GM20431 (cell line): ENCODE data around the gene CLIC6.
"Not testable (repeated sequence)": the region's sequence is repeated elsewhere in the genome, so short reads cannot be mapped to it uniquely, and the experiment has no call there.

Experiments
- in situ Hi-C: fragments of 300-500 bp; cut with MseI, MboI; formaldehyde crosslinking; loops from one replicate; pipeline ENCODE4 v1.15.0; 2020; ENCODE audit warnings: low sequenced_read_pairs; ENCODE audit not compliant: unreplicated experiment

Gene CLIC6

DNA sequence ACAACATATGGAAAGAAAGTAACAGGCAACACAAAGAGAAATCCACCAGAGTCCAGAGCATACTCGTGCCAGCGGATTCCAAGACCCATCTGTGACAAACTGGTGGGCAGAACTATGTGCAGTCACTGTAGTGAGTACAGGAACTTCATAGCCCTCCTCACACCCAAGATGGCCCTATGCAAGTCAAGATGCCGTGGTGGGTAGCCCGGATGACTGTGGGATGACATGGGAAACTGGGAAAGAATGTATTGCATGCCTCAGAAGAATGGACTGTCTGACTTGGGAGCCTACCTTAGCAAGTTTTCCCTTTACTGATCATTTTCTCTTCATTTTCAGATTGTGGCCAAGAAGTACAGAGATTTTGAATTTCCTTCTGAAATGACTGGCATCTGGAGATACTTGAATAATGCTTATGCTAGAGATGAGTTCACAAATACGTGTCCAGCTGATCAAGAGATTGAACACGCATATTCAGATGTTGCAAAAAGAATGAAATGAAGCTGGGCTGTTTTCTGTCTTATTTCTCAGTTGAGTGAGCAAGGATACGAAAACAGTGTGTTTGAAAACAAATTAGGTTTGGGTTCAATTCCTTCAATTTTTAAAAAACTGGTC lies 47.3 kb downstream of the CLIC6 start:
- in situ Hi-C loops, result no loop called here

- in situ Hi-C loops, result not testable (repeated sequence)
Measured at GRCh38 chr21:34718529-34718928, 49.7 kb downstream of the CLIC6 start.

DNA sequence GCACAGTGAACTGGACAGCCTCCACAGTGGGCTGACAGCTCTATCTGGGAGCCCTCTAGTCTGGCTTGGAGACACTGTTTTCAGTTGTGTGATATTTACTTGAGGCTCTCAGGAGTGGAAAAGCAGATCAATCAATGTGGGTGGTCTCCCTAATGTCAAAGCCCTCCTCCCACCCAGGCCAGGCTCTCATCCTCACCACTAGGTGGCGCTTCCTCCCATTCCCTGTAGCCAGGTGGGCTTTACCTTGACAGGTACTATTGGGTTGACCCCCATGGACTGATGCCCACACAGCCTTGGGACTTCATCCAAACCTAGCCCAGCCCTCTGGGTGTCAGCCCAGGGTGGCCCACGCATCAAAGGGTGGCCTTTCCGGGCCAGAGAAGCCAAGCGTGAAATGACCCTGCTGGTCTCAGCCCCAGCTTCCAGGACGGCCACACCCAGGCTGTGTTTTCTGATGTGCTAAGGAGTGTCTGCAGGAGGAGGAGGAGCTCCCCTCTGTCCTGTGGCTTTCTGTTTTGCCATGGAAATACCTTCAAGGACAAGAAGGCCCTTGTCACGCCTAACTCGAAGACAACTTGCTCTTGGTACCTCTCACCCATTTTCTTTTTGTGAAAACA lies 54.0 kb downstream of the CLIC6 start:
- in situ Hi-C loops, result no loop called here

DNA sequence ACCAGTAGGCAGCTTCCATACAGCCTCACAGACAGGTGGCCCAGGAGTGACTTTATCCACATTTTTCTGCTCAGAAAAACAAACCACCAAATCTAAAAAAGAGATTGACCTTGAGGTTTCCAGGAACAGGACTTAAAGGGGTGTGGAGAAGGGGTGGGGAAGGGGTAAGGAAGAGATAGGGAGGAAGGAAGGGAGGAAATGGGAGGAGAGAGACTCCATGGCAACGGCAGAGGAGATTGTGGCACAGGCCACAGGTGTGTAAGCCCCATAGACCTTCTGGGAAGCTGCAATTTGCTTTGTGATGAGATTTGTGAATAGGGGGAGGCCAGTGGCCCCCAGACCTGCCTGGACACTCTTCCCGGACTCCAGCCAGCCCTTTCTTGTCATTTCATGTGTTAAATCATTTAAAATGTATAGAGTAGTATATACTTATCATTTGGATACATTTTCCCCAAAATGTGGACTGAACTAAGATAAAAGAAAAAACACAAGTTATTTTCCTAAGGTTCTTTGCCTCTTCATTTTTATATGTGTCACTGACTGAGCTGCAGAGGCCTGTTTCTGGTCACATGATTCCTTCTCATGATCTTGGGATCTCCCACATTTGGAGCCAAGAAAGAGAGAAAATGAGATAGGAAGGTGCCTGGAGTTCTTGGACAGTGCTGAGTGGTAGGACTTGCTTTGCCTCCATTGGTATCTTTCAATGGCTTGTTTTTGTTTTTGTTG lies 55.5 kb downstream of the CLIC6 start:
- in situ Hi-C loops, result no loop called here

GRCh38 chr21:34724857-34725195 lies 56.0 kb downstream of the CLIC6 start:
- in situ Hi-C loops, result loop anchor here (25.0 kb wide), 1 partner anchor 1112 kb away; no protein-coding TSS in a partner anchor

- in situ Hi-C loops, result loop anchor here (25.0 kb wide), 1 partner anchor 1111 kb away; no protein-coding TSS in a partner anchor
Measured at GRCh38 chr21:34726627-34727337, 58.0 kb downstream of the CLIC6 start.

DNA sequence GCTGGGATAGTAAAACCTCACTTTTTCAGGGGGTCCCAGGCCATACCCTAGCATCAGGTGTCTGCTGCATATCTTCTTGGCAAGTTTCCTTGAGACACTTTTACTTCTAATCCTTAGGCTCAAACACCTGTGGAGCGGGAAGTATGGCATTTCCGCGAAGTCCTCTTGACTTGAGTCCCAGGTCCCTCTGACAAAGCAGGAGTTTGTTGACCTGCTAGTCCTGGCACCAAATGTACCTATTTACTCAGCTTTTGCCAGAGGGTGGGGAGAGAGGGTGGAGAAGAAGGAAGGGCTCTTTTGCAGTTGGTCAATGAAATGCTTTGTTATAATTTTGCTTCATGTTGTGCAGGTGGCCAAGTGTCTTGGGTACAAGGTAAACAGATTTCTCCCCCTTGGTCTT lies 59.7 kb downstream of the CLIC6 start:
- in situ Hi-C loops, result loop anchor here (25.0 kb wide), 1 partner anchor 1109 kb away; no protein-coding TSS in a partner anchor

DNA sequence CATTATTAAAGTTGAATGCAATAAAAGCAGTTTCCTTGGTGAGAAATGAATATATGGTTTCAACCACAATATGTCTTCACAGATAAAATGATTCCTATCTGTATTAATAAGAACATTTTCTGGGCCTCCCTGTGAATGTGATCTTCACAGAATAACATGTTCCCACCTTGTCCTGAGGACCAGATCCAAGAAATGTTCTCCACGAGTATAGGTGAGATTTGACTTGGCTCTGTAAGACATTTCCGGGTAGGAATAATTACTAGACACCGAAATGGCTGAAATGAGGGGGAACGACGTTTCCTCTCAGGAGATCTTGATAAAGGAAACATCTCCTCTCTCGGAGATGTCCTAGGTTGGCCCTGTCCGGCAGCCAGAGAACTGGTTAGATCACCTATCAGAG lies 61.4 kb downstream of the CLIC6 start:
- in situ Hi-C loops, result loop anchor here (25.0 kb wide), 1 partner anchor 1107 kb away; no protein-coding TSS in a partner anchor

DNA sequence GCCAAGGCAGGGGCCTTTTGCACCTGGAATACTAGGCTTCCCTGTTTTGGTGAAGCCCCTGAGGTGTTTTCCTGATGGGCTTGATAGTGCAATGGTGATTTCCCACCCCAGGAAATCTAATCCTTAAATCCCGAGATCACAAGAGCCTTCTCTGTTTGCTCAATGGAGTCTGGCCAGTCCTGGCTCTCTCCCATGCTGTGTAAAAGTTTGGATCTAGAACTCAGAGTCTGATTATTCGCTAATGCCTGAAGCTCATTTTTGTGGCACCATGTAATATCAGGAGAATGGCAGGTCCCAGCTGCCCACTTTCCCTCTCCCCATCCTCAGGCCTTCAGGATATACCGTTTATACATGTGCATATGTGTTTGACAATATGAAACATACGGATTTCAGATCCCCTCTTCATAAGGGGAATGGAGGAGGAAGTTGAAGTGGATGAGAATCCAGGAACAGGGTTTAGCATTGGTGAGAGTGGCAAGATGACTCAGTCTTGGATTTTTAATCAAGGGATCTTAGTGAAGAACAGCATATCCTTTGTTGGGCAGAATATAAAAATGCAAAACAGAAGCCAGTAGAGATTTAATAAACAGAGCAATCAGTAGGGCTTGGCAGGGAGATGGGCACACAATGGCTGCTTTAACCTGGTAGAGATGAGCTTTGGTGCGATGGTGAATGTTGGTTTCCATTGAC lies 62.1 kb downstream of the CLIC6 start:
- in situ Hi-C loops, result loop anchor here (25.0 kb wide), 1 partner anchor 1106 kb away; no protein-coding TSS in a partner anchor

DNA sequence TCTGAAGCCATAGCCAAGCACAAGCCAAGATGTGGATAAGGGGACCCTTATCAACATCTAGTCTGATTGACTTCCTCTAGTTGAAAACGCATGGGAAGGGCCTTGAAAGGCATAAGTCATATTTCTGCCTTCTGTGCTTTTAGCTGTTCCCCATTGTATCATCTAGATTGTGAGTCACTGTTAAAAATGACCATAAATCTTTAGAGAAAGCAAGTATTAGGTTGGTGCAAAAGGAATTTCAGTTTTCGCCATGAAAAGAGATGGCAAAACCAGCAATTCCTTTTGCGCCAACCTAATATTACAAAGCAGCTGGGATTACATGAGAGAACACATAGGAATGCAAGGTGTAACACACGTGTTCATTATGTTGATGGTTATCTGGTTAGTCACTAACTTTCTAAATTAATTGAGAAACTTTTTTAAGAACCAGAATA lies 63.6 kb downstream of the CLIC6 start:
- in situ Hi-C loops, result loop anchor here (25.0 kb wide), 1 partner anchor 1105 kb away; no protein-coding TSS in a partner anchor

DNA sequence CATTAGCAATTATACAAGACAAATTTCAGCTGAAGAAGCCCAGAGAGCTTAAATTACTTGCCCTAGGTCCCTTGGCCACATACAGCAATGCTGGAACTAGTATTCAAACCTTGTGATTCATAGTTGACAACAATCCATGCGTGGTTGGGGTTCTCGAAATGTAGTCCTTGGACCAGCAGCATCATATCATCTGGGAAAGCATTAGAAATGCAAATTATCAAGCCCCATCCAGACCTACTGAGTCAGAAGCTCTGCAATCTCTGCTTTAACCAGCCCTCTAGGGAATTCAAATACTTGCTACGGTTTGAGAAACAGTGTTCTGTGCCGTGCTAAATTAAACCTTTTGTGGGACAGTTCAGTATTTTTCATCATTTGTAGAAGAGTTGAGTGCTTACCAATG lies 65.1 kb downstream of the CLIC6 start:
- in situ Hi-C loops, result loop anchor here (25.0 kb wide), 1 partner anchor 1103 kb away; no protein-coding TSS in a partner anchor

- in situ Hi-C loops, result loop anchor here (25.0 kb wide), 1 partner anchor 1103 kb away; no protein-coding TSS in a partner anchor
Measured at GRCh38 chr21:34734696-34735095, 65.9 kb downstream of the CLIC6 start.

DNA sequence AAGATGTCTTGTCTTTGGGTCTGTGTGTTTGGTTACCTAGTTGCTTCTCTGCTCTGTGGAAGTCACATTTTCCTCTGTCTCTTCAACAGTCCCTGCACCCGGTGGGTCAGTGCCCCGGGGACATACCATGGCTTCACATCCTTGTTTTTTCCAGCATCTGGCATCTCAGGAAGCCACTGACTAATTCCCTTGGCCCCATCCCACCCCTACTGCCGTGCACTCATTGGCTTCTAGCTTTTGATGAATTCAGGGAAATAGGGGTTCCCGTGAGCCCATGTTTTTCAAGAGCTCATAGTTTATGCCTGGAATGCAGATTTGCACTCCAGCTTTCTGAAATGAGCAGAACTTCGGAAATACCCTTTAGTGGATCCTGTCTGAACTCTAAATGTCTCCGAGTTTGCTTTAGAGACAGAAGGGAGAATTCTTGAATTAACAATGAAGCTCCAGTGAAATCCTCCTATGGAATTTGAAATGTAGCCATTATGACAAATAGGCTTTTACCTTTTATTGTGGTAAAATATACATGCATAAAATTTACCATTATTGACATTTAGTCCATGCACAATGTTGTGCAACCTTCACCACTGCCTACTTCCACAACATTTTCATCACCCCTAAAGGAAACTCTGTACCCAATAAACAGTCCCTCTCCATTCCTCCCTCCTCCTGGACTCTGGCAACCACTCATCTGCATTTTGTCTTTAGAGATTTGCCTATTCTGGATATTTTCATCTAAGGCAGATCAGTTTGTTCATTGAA lies 67.5 kb downstream of the CLIC6 start:
- in situ Hi-C loops, result loop anchor here (25.0 kb wide), 1 partner anchor 1101 kb away; no protein-coding TSS in a partner anchor

GRCh38 chr21:34737115-34737514 lies 68.3 kb downstream of the CLIC6 start:
- in situ Hi-C loops, result loop anchor here (25.0 kb wide), 1 partner anchor 1100 kb away; no protein-coding TSS in a partner anchor

- in situ Hi-C loops, result loop anchor here (25.0 kb wide), 1 partner anchor 1097 kb away; no protein-coding TSS in a partner anchor
Measured at GRCh38 chr21:34740198-34740597, 71.4 kb downstream of the CLIC6 start.

- in situ Hi-C loops, result loop anchor here (25.0 kb wide), 1 partner anchor 1094 kb away; no protein-coding TSS in a partner anchor
Measured at GRCh38 chr21:34743285-34743684, 74.5 kb downstream of the CLIC6 start.

DNA sequence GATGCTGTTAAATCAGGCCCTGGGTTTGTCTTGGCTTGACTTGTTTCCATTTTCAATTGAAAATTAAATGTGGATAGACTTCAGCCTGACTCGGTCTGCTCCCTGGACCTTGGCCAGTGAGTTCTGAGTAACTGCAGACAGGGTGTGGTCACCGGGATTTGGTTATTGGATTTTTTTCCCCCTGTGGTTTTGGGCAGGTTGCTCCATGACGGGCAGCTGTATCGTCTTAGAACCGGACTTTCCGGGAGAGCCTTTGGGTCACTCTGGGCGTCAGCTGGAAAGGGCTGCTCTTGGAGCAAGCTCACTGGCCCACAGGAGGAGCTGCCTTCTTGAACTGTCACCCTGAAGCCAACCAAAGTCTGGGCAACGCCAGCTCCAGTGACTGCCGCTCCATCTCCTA lies 75.0 kb downstream of the CLIC6 start:
- in situ Hi-C loops, result loop anchor here (25.0 kb wide), 1 partner anchor 1093 kb away; no protein-coding TSS in a partner anchor

GRCh38 chr21:34744801-34745200 lies 76.0 kb downstream of the CLIC6 start:
- in situ Hi-C loops, result loop anchor here (25.0 kb wide), 1 partner anchor 1092 kb away; no protein-coding TSS in a partner anchor
